ENCODE measurements around the gene PBX4.

PBX4 gene

DNA sequence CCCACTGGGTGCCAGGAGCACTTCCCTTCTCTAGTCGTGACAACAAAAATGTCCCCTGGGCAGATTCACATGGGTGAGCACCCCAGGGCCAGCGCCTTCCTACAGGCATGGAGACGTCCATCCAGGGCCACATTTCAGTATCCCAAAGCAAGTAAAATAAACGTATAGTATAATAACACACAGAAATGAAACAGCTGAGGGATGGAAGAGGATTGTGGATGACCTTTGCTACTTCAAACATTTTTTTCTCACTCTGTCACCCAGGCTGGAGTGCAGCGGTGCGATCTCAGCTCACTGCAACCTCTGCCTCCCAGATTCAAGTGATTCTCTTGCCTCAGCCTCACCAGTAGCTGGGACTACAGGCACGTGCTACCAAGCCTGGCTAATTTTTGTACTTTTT is 52.2 kb downstream of the PBX4 start:
- H3K36me3 ChIP-seq: peaks cover 0 to 23% (median 16%) of the 10 kb centered on the region in 11 experiments; a peak in 9 of 22 replicates
- peaks cover 0 to 11% (median 0%) of the 10 kb centered on the region in 10 experiments; a peak in 5 of 20 replicates for H3K4me1 ChIP-seq
- peaks cover 0 to 21% (median 18%) of the 10 kb centered on the region in 11 experiments; a peak in 18 of 22 replicates for H3K9me3 ChIP-seq (replicated peaks in 1 of 11)
- H3K9ac ChIP-seq: no peak overlapping the region
- H4K20me1 ChIP-seq: no peaks in the 10 kb centered on the region; a peak in 1 of 22 replicates
- no peak overlapping the region for H3K4me2 ChIP-seq
- H3K27ac ChIP-seq: no peak overlapping the region
- H3K27me3 ChIP-seq: no peaks in the 10 kb centered on the region
- no peak overlapping the region for H3K4me3 ChIP-seq
- no peak for TF ChIP-seq Cebpa-rat (IDR thresholded peaks at IDR 0.05)

DNA sequence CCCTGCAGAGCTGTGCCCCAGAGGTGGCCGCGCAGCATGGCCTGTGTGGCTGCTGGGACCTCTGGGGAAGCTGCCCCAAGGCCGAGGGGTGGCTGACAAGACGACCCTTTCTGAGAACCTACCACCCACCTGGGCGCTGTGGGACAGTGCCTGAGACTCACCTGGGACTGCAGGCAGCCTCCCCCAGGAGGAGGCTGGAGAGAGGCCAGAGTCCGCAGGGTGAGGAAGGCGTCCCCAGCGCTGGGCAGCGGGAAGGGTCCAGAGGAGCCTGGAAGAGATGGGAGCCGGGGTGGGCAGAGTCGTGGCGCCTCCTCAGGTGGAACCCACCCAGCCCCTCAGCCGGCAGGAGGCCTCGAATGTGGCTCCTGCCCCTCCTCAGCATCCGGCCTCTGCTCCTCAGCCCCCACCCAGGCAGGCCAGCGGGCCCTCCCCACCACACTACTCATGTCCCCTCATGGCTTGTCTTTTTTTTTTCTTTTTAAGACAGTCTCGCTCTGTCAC is 55.1 kb downstream of the PBX4 start:
- Histone ChIP-seq H3K36me3 (peaks cover 0 to 8% (median 6%) of the 10 kb centered on the region in 11 experiments; a peak in 6 of 22 replicates), H3K4me1 (peaks cover 9 to 22% (median 17%) of the 10 kb centered on the region in 10 experiments), H3K4me3 (no peak overlapping the region), H3K9ac (no peak overlapping the region), H4K20me1 (no peaks in the 10 kb centered on the region; a peak in 1 of 22 replicates), H3K27me3 (no peaks in the 10 kb centered on the region), H3K27ac (no peak overlapping the region), H3K9me3 (replicated peaks in 1 of 11) (peaks cover 0 to 11% (median 8%) of the 10 kb centered on the region in 11 experiments; a peak in 14 of 22 replicates), H3K4me2 (no peak overlapping the region)
- no peak for TF ChIP-seq Cebpa-rat (IDR thresholded peaks at IDR 0.05)

DNA sequence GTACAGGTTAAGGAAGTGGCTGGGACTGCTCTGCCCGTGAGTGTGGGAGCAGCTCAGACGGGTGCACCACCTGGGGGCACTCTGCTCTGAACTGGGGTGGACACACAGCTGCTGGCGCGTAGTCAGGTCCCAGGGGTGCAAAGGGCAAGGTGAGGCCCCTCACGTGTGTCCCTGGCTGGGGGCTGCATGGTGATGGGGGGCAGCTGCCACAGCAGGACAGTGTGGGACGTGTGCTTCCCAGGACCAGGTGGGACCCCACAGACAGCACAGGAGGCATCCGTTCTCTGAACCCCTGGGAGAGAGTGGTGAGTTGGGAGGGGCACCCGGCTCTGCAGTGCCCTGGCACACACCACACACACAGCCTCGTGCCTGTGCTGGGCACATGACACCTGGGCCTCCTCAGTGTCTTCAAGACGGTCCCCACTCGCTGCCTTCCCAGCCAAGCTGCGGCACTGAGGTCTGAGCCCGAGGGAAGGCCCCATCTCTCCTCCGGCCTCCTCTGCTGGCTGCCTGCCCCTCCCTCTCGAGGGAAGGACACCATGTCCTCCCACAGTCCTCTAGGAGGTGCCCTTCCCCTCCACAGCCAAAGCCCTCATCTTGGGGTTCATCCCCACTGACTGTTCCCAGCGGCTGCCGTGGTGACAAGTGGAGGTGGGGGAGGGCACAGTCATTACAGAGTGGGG is 55.7 kb downstream of the PBX4 start:
- Histone ChIP-seq H3K4me3 (no peak overlapping the region), H3K4me1 (peaks cover 9 to 28% (median 19%) of the 10 kb centered on the region in 10 experiments), H4K20me1 (no peaks in the 10 kb centered on the region; a peak in 1 of 22 replicates), H3K36me3 (peaks cover 0 to 8% (median 4%) of the 10 kb centered on the region in 11 experiments; a peak in 6 of 22 replicates), H3K4me2 (no peak overlapping the region), H3K9ac (no peak overlapping the region), H3K27ac (no peak overlapping the region), H3K27me3 (no peaks in the 10 kb centered on the region), H3K9me3 (replicated peaks in 1 of 11) (peaks cover 0 to 5% (median 3%) of the 10 kb centered on the region in 11 experiments; a peak in 11 of 22 replicates)
- no peak for TF ChIP-seq Cebpa-rat (IDR thresholded peaks at IDR 0.05)

DNA sequence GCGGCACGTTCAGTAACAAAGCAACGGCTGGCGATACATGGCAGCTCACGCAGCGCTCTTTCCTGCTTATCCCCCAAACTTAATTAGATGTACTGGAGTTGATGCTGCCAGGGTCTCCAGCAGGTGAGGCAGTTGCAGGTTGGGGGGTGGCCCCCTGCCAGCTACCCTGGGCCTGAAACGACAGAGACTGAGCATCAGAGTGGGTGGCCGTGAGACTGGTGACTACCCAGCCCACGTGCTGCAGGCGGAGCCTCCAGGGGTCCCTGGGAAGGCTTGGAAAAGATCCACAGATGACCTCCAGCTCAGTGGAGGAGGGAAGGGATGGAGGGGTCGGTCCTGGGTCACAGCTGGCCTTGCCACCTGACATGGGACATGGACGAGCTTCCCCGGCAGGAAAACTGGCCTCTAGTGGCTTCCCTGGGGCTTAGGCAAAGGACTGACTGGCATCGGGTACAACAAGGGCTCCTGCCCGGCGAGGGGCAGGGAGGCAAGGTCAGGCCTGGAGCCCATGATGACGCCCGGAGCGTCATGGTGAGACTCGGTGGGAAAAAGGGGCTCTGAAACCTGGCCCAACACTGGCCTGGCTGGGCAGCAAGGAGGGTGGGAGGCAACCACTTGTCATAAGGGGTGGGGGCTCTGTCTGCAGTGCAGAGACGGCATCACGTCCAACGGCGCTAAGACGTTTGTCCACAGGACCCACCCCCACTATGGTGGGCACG is 56.4 kb downstream of the PBX4 start:
- no peak overlapping the region; a peak in 1 of 22 replicates for H3K9ac ChIP-seq
- H3K4me2 ChIP-seq: no peak overlapping the region
- H3K9me3 ChIP-seq (replicated peaks in 1 of 11): no peaks in the 10 kb centered on the region
- no peaks in the 10 kb centered on the region; a peak in 1 of 22 replicates for H4K20me1 ChIP-seq
- H3K4me3 ChIP-seq: no peak overlapping the region
- no peak for TF ChIP-seq Cebpa-rat (IDR thresholded peaks at IDR 0.05)
- peaks cover 9 to 29% (median 19%) of the 10 kb centered on the region in 10 experiments for H3K4me1 ChIP-seq
- no peak overlapping the region for H3K27ac ChIP-seq
- H3K36me3 ChIP-seq: peaks cover 0 to 8% (median 1%) of the 10 kb centered on the region in 11 experiments; a peak in 4 of 22 replicates
- no peaks in the 10 kb centered on the region for H3K27me3 ChIP-seq

DNA sequence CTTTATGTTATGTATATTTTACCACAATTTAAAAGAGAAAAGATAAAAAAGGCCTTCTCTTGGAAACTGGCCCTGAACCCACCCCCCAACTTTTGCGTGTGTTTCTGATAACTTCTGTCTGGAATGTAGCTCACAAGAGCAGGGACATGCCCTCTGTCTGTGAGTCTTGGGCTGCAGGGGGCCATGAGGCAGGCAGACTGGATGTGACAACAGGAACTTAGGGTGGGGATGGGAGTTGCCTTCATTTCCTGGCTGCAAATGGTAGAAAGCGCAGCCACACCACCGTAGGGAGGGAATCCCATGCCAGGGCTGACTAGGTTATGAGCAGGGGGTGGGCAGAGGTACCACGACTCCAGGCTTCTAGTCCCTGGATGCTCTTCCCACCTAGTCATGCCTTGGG is 58.6 kb downstream of the PBX4 start:
- H3K4me1 ChIP-seq: peaks cover 9 to 26% (median 19%) of the 10 kb centered on the region in 10 experiments
- H3K4me3 ChIP-seq: no peak overlapping the region
- H3K27me3 ChIP-seq: no peaks in the 10 kb centered on the region
- peak overlapping the region in 10 of 11 experiments; percentile 6 to 61 (median 48); a peak in 15 of 22 replicates for H3K4me2 ChIP-seq
- H3K9ac ChIP-seq: no peak overlapping the region; a peak in 1 of 22 replicates
- TF ChIP-seq Cebpa-rat (IDR thresholded peaks at IDR 0.05): no peak
- no peaks in the 10 kb centered on the region; a peak in 1 of 22 replicates for H4K20me1 ChIP-seq
- peaks cover 0 to 6% (median 0%) of the 10 kb centered on the region in 11 experiments; a peak in 3 of 22 replicates for H3K36me3 ChIP-seq
- no peaks in the 10 kb centered on the region for H3K9me3 ChIP-seq (replicated peaks in 1 of 11)
- H3K27ac ChIP-seq: peak overlapping the region in 2 of 11 experiments; percentile 9 to 38; a peak in 1 of 22 replicates

DNA sequence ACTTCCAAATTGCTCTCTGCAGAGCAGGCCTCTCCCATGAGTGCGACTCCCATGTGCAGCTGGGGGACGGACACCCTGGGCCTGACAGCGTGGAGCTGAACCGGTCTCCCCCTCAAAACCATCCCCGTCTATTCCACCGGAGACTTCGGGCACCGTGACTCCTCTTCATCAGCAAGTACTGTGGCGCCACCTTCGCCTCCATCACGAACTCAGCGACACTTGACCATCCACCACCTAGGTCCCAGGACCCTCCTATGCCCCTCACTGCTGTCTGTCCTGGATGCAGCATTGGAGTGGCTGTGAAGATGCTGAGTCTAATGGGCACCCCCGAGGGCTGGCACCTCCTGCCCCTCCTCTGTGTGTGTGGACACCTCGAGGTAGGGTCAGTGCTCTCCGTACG is 59.9 kb downstream of the PBX4 start:
- no peak overlapping the region for H3K27ac ChIP-seq
- peaks cover 9 to 26% (median 19%) of the 10 kb centered on the region in 10 experiments for H3K4me1 ChIP-seq
- H3K27me3 ChIP-seq: no peaks in the 10 kb centered on the region
- H3K4me3 ChIP-seq: no peak overlapping the region
- no peak overlapping the region for H3K9ac ChIP-seq
- no peaks in the 10 kb centered on the region; a peak in 1 of 22 replicates for H4K20me1 ChIP-seq
- no peak for TF ChIP-seq Cebpa-rat (IDR thresholded peaks at IDR 0.05)
- H3K4me2 ChIP-seq: peak overlapping the region in 7 of 11 experiments; percentile 17 to 57 (median 48); a peak in 9 of 22 replicates
- no peaks in the 10 kb centered on the region for H3K9me3 ChIP-seq (replicated peaks in 1 of 11)
- no peaks in the 10 kb centered on the region for H3K36me3 ChIP-seq

DNA sequence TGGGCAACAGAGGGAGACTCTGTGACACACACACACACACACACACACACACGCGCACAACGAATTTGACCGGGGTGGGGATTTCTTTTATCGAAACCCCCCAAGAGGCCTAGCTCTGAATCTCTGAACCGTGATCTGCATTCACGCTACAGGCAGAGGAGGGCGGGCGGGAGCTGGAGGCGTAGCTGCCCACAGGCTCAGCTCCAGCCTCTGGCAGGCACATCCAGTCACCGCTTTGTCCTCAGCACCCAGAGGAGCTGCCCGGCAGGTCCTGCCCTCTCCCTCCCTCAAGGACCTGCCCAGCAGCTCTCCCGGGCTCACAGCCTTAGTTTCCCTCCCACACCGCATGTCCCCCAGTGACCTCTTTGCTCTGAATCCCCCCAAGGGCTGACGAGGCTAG is 60.4 kb downstream of the PBX4 start:
- Histone ChIP-seq H3K4me1 (peaks cover 9 to 26% (median 19%) of the 10 kb centered on the region in 10 experiments), H3K9ac (no peak overlapping the region), H3K4me2 (peak overlapping the region in 4 of 11 experiments; percentile 17 to 53 (median 23); a peak in 4 of 22 replicates), H3K27ac (no peak overlapping the region), H3K27me3 (no peaks in the 10 kb centered on the region), H3K9me3 (replicated peaks in 1 of 11) (no peaks in the 10 kb centered on the region), H3K4me3 (no peak overlapping the region), H3K36me3 (no peaks in the 10 kb centered on the region), H4K20me1 (no peaks in the 10 kb centered on the region; a peak in 1 of 22 replicates)
- TF ChIP-seq Cebpa-rat (IDR thresholded peaks at IDR 0.05): no peak

DNA sequence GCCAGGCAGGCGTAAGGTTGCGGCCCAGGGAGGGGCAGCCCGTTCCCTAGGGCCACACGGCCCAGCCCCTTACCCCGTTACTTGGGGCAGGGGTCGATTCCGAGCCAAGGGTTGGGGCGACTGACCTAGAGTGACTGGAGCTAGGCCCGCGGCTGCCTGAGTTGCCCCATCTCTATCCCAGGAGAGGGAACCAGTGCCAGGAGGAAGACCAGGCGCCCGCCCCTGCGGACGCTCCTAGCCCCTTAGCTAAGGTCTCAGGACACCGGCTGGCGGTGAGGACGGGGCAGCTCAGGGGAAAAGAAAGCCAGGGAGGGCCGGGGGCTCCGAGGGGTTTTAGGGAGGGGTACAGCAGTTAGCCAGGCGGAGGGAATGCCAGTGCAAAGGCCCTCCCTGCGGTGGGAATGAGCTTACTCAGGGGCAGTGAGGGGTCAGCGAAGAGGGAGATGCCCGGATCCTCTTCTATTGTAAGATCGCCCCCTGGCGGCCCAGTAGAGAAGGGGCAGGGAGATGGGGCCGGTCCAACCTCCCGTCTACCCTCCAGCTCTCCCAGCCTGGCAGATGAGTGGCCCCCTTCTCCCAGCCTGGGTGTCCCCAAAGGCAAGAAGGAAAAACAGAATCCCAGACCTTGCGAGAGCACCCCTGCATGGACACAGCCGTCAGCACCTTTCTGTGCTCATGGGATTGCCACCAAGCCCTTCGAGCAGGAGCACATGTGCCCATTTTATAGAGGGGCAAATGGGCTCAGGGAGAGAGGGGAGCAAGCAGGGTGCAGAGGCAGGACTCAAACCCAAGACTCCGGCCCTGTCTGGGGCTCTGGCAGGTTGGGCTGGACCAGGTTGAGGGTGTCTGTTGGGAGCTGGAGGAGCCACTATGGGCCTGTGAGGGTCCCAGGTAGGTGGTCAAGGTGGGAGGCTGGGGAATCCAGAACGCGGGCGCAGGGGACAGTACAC is 64.1 kb downstream of the PBX4 start:
- Histone ChIP-seq H3K9me3 (replicated peaks in 1 of 11) (no peaks in the 10 kb centered on the region; a peak in 1 of 22 replicates), H3K4me3 (no peak overlapping the region), H3K9ac (no peak overlapping the region), H3K27me3 (no peaks in the 10 kb centered on the region), H4K20me1 (no peaks in the 10 kb centered on the region), H3K36me3 (no peaks in the 10 kb centered on the region), H3K4me2 (no peak overlapping the region), H3K27ac (no peak overlapping the region), H3K4me1 (peaks cover 0 to 25% (median 17%) of the 10 kb centered on the region in 10 experiments; a peak in 17 of 20 replicates)
- no peak for TF ChIP-seq Cebpa-rat (IDR thresholded peaks at IDR 0.05)
